ENCODE results near the gene DNM1L. TPM values are rescaled to one million over a fixed set of nuclear protein-coding genes. Genes with fewer than 3 reads are reported as not detected.

The DNM1L gene
- 67.2 and 88.4 TPM in 2 replicates for total RNA-seq

DNA sequence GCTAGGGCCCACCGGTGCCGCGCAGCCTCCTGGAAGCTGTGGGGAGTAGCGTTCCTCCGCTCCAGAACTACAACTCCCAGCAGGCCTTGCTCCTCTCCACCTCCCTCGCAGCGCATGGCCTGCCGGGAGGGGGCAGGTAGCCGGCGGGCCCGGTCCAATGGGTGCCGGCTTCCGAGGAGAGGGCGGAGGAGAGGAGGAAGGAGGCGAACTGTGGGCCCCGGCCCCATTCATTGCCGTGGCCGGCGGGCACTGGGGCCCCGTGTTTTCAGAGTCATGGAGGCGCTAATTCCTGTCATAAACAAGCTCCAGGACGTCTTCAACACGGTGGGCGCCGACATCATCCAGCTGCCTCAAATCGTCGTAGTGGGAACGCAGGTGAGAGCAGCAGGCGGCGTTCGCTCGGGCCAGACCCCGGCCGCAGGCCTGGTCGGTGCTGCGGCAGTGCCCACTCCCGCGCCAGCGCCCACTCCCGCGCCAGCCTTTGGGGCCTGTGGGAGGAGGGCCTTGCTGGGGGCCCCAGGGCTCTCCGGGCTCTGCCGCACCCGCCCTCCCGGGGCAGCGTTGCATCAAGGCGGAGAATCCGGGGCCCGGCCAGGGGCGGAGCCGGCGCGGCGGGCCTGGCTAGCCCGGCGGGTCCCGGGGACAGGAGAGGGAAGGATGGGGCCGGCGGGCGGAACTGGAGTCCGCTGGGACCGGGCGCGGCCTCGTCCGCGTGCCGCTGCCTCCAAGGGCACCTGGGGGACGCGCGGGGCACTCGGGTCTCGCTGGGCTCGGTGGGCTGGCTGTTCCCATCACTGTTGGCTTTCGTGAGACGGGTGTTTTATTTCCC, at the start of gene DNM1L:
Gene DNM1L, plus strand, starts transcription at position 211 of the 829 bp plus-strand sequence. Its CDS starts 63 bp downstream, at position 274.

DNA sequence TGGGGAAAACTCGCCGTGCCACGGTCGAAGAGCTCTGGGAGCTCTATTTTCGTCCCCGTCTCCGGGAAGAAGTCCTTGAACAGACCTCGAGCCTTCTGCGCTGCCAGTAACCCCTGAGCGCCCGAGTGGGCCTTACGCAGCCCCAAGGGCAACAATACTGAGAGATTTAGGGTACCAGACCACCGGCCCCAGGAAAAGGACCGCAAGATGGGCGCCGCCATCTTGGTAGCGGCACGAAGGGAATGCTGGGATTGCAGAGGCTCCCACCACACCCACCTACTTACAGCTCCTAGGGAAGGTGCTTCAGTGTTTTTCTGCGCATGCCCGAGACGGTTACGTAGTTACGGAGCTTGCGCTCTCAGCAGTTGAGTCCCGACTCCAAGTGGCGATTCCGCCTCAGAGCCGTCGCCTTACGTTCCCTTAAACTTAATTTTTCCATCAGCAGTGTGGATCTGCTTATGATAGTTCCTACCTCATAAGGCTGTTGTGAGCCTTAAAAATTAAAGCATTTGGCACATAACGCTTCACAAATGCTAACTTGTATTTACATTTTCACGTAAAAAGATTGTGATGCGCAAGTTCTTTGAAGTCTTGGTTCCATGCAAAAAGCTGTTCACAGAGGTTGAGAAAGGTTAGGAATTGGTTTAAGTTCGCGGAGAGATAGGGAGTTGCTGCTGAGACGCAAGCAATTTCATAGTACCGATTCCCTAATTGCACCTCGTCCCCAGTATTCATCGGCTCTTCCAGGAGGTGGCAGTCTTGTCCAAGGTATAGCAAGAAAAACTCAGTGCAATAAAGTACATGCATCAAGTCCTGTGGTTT, 76.8 kb downstream of the DNM1L start, which contains the start of gene YARS2:
Gene YARS2, minus strand, starts transcription at position 244 of the 822 bp plus-strand sequence. Its CDS starts 23 bp downstream, at position 221.

Other genes with a start within 250 kb of the DNM1L start
- 22.3 and 22.7 TPM in 2 replicates for gene YARS2, start 76.6 kb downstream of the DNM1L start, total RNA-seq
- 1.8 and 3.4 TPM in 2 replicates for gene PKP2, start 217.5 kb downstream of the DNM1L start, total RNA-seq

Data from smooth muscle cell of the pulmonary artery (primary cell).